Left lung (tissue), 10 donors: Measurements from ENCODE around the gene KLHL3. TPM values are rescaled to one million over a fixed set of nuclear protein-coding genes. Genes with fewer than 3 reads are reported as not detected.

Experiments
- ATAC-seq: fragments of 200-7000 bp; cut with Tn5 transposase; one replicate; pipeline ENCODE4 v1.9.1; 2020; ENCODE audit warnings: moderate library complexity
- DNase-seq, 4 donors: peaks; one replicate each; pipeline ENCODE4 v3.0.0-alpha.2; 2013 to 2020
- H3K27ac ChIP-seq, 2 donors: fragments of 200-600 bp; sonication (generic) in 1 of 2; one replicate each; pipeline versions ENCODE4 v1.5.0 to v1.8.0; 2020 to 2021
- H3K27me3 ChIP-seq, 2 donors: fragments of 200-600 bp; sonication (generic) in 1 of 2; one replicate each; pipeline versions ENCODE4 v1.5.0 to v1.8.0; 2020 to 2021
- H3K36me3 ChIP-seq, 2 donors: fragments of 200-600 bp; sonication (generic) in 1 of 2; one replicate each; pipeline versions ENCODE4 v1.5.0 to v1.8.0; 2020 to 2021
- H3K4me1 ChIP-seq, 2 donors: fragments of 200-600 bp; one replicate each; pipeline ENCODE4 v1.8.0; 2021
- H3K4me3 ChIP-seq, 2 donors: fragments of 200-600 bp; sonication (generic) in 1 of 2; one replicate each; pipeline versions ENCODE4 v1.5.0 to v1.8.0; 2020 to 2021; ENCODE audit warnings: mild to moderate bottlenecking in 1 of 2
- H3K9me3 ChIP-seq, 2 donors: fragments of 200-600 bp; sonication (generic) in 1 of 2; one replicate each; pipeline versions ENCODE4 v1.5.0 to v1.8.0; 2020 to 2021
- CTCF ChIP-seq, 2 donors: fragments of 200-600 bp; sonication (generic) in 1 of 2; IDR thresholded peaks; one replicate each; pipeline versions ENCODE4 v1.5.0 to v1.8.0; 2021; ENCODE audit warnings: antibody characterized with exemption in 2 of 2
- intact Hi-C, 2 donors: fragments of 100-400 bp; cut with DNase I; formaldehyde crosslinking; loops; one replicate each; pipeline versions ENCODE4 v1.11.2 to v1.14.2; 2022
- polyA plus RNA-seq, 6 donors: library from polyadenylated mRNA; unstranded; fragments of 120-200 nt; gene quantifications; one replicate each; pipeline ENCODE4 v1.2.1, GENCODE V29; 2013; ENCODE audit not compliant: insufficient read length in 6 of 6
- total RNA-seq, 2 donors: library from RNA; stranded (reverse); fragmentation: NEBNext Ultra II Directional; extraction: Animal tissue kit (Norgen Biotek cat#: 25700); gene quantifications; one replicate each; pipeline ENCODE4 v1.2.1, GENCODE V29; 2021
- donor health status: DM: no; HTN: yes; CAD: no.
- donor health status: DM: no; HTN: no; CAD: no.

The KLHL3 gene
- total and polyA plus RNA-seq, 8 donors: 5.4 to 35.7 (median 29.7) TPM

GRCh38 chr5:137666901-137667300 lies 69.0 kb downstream of the KLHL3 start:
- Histone ChIP-seq H3K4me1 (peaks cover 10 to 15% of the 10 kb centered on the region in 2 donors), H3K27ac (peak overlapping the region in 1 of 2 donors; percentile 36), H3K27me3 (no peaks in the 10 kb centered on the region), H3K4me3 (no peak overlapping the region), H3K9me3 (no peaks in the 10 kb centered on the region), H3K36me3 (no peaks in the 10 kb centered on the region)
- TF ChIP-seq CTCF (IDR thresholded peaks at IDR 0.05): no peak
- intact Hi-C loops: no loop called here
- ATAC-seq (no peak), DNase-seq (no peak)

DNA sequence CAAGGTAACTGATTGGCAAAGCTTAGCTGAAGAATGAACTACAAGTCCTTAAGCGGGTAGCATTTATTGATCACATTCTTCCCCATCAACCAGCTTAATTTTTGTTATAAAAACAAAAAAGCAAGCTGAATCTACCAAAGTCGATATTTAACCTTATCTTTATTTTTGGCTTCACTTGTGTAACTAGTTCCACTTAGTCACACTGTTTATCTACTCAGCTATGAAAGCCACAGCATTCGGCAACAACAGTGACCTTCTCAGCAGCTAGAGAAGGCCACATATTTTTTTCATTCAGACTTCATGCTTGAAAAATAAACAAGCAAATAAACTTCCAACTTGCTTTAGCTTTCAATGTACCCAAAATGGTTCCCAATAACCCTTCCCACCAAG lies 69.4 kb downstream of the KLHL3 start:
- intact Hi-C loops: no loop called here
- no peak for TF ChIP-seq CTCF (IDR thresholded peaks at IDR 0.05)
- DNase-seq (no peak), ATAC-seq (peak; percentile 61)
- Histone ChIP-seq H3K9me3 (no peaks in the 10 kb centered on the region), H3K4me1 (peaks cover 10 to 15% of the 10 kb centered on the region in 2 donors), H3K27me3 (no peaks in the 10 kb centered on the region), H3K4me3 (no peak overlapping the region), H3K36me3 (no peaks in the 10 kb centered on the region), H3K27ac (peak overlapping the region in 1 of 2 donors; percentile 36)

GRCh38 chr5:137665678-137666460 lies 70.0 kb downstream of the KLHL3 start:
- peak overlapping the region in 1 of 2 donors; percentile 36 for H3K27ac ChIP-seq

GRCh38 chr5:137660349-137660817 lies 75.5 kb downstream of the KLHL3 start:
- peak; percentile 98 for ATAC-seq
- intact Hi-C loops: no loop called here
- H3K4me1 ChIP-seq: no peaks in the 10 kb centered on the region
- no peaks in the 10 kb centered on the region for H3K9me3 ChIP-seq
- H3K27ac ChIP-seq: no peak overlapping the region
- peak in 3 of 4 donors; percentile 56 to 84 (median 62) for DNase-seq
- peak; percentile 74 for TF ChIP-seq CTCF (IDR thresholded peaks at IDR 0.05)
- no peak overlapping the region for H3K4me3 ChIP-seq
- no peaks in the 10 kb centered on the region for H3K27me3 ChIP-seq
- no peaks in the 10 kb centered on the region for H3K36me3 ChIP-seq

More at GRCh38 chr5:137665678-137666460, 70.0 kb downstream of the KLHL3 start:
- H3K27me3 ChIP-seq: no peaks in the 10 kb centered on the region
- DNase-seq: no peak
- ATAC-seq: peak; percentile 59
- H3K36me3 ChIP-seq: no peaks in the 10 kb centered on the region
- no peak overlapping the region for H3K4me3 ChIP-seq
- no peaks in the 10 kb centered on the region for H3K9me3 ChIP-seq
- peaks cover 10 to 15% of the 10 kb centered on the region in 2 donors for H3K4me1 ChIP-seq
- intact Hi-C loops: no loop called here
- no peak for TF ChIP-seq CTCF (IDR thresholded peaks at IDR 0.05)

DNA sequence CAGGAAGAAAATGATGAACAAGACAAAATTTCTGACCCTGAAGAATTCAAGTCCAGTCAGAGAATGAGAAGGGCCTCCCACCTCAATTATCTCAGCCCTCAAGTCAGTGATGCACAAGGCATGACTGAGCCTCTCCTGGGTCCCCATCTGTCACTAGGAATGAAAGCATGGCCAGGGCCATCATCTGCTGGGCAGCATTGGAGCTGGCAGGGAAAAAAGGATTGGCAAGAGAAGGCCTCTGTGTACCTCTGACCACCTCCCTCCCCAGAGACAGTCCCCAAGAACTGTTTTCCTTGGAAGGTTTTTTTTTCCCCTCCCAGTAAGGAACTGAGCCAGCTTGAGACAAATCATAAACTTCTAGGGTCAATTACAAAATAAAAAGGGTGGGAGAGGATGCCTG lies 76.7 kb downstream of the KLHL3 start:
- no peaks in the 10 kb centered on the region for H3K27me3 ChIP-seq
- H3K27ac ChIP-seq: no peak overlapping the region
- no peak for DNase-seq
- intact Hi-C loops: loop anchor here in 1 of 2 donors (5.0 kb wide), 1 partner anchor 78 kb away; the partner anchor contains the start of gene KLHL3
- no peaks in the 10 kb centered on the region for H3K9me3 ChIP-seq
- no peak for ATAC-seq
- no peak overlapping the region for H3K4me3 ChIP-seq
- H3K36me3 ChIP-seq: no peaks in the 10 kb centered on the region
- TF ChIP-seq CTCF (IDR thresholded peaks at IDR 0.05): no peak
- no peaks in the 10 kb centered on the region for H3K4me1 ChIP-seq
